ENCODE data around the gene EEIG1.

- TF ChIP-seq POLR2AphosphoS5 (IDR thresholded peaks at IDR 0.05; ENCODE audit: low read depth, low read length), result no peak
- no peak for TF ChIP-seq TAF1 (IDR thresholded peaks at IDR 0.05; ENCODE audit: borderline replicate concordance, insufficient read depth, low read length)
Observed at GRCh38 chr9:127991757-127992274, 11.0 kb upstream of the EEIG1 start.
